Left lung (tissue), 10 donors: Measurements from ENCODE around the gene LIMK2. TPM values are rescaled to one million over a fixed set of nuclear protein-coding genes. Genes with fewer than 3 reads are reported as not detected.
"Not testable (repeated sequence)": the region's sequence is repeated elsewhere in the genome, so short reads cannot be mapped to it uniquely, and the experiment has no call there.

ENCODE experiments used
- ATAC-seq: fragments of 200-7000 bp; cut with Tn5 transposase; one replicate; pipeline ENCODE4 v1.9.1; 2020; ENCODE audit warnings: moderate library complexity
- DNase-seq, 4 donors: peaks; one replicate each; pipeline ENCODE4 v3.0.0-alpha.2; 2013 to 2020
- H3K27ac ChIP-seq, 2 donors: fragments of 200-600 bp; sonication (generic) in 1 of 2; one replicate each; pipeline versions ENCODE4 v1.5.0 to v1.8.0; 2020 to 2021
- H3K27me3 ChIP-seq, 2 donors: fragments of 200-600 bp; sonication (generic) in 1 of 2; one replicate each; pipeline versions ENCODE4 v1.5.0 to v1.8.0; 2020 to 2021
- H3K36me3 ChIP-seq, 2 donors: fragments of 200-600 bp; sonication (generic) in 1 of 2; one replicate each; pipeline versions ENCODE4 v1.5.0 to v1.8.0; 2020 to 2021
- H3K4me1 ChIP-seq, 2 donors: fragments of 200-600 bp; one replicate each; pipeline ENCODE4 v1.8.0; 2021
- H3K4me3 ChIP-seq, 2 donors: fragments of 200-600 bp; sonication (generic) in 1 of 2; one replicate each; pipeline versions ENCODE4 v1.5.0 to v1.8.0; 2020 to 2021; ENCODE audit warnings: mild to moderate bottlenecking in 1 of 2
- H3K9me3 ChIP-seq, 2 donors: fragments of 200-600 bp; sonication (generic) in 1 of 2; one replicate each; pipeline versions ENCODE4 v1.5.0 to v1.8.0; 2020 to 2021
- CTCF ChIP-seq, 2 donors: fragments of 200-600 bp; sonication (generic) in 1 of 2; IDR thresholded peaks; one replicate each; pipeline versions ENCODE4 v1.5.0 to v1.8.0; 2021; ENCODE audit warnings: antibody characterized with exemption in 2 of 2
- intact Hi-C, 2 donors: fragments of 100-400 bp; cut with DNase I; formaldehyde crosslinking; loops; one replicate each; pipeline versions ENCODE4 v1.11.2 to v1.14.2; 2022
- polyA plus RNA-seq, 6 donors: library from polyadenylated mRNA; unstranded; fragments of 120-200 nt; gene quantifications; one replicate each; pipeline ENCODE4 v1.2.1, GENCODE V29; 2013; ENCODE audit not compliant: insufficient read length in 6 of 6
- total RNA-seq, 2 donors: library from RNA; stranded (reverse); fragmentation: NEBNext Ultra II Directional; extraction: Animal tissue kit (Norgen Biotek cat#: 25700); gene quantifications; one replicate each; pipeline ENCODE4 v1.2.1, GENCODE V29; 2021
- donor health status: DM: no; HTN: yes; CAD: no.
- donor health status: DM: no; HTN: no; CAD: no.

LIMK2 gene
- total and polyA plus RNA-seq, 8 donors, result 47.4 to 87.6 (median 53.6) TPM

- Histone ChIP-seq H3K4me3 (no peak overlapping the region), H3K36me3 (peaks cover 0 to 28% of the 10 kb centered on the region in 2 donors), H3K27ac (peak overlapping the region; percentile 53 to 78), H3K4me1 (peaks cover 22 to 86% of the 10 kb centered on the region in 2 donors), H3K9me3 (no peaks in the 10 kb centered on the region), H3K27me3 (no peaks in the 10 kb centered on the region)
- TF ChIP-seq CTCF (IDR thresholded peaks at IDR 0.05), result no peak
- ATAC-seq, result peak; percentile 56
- intact Hi-C loops, result no loop called here
- DNase-seq, result peak in 1 of 4 donors; percentile 56
Observed at GRCh38 chr22:31244046-31244942, 32.2 kb downstream of the LIMK2 start.

- no peak for ATAC-seq
- peaks cover 0 to 30% of the 10 kb centered on the region in 2 donors for H3K36me3 ChIP-seq
- intact Hi-C loops, result no loop called here
- no peak for TF ChIP-seq CTCF (IDR thresholded peaks at IDR 0.05)
- peaks cover 27 to 86% of the 10 kb centered on the region in 2 donors for H3K4me1 ChIP-seq
- no peaks in the 10 kb centered on the region for H3K9me3 ChIP-seq
- no peaks in the 10 kb centered on the region for H3K27me3 ChIP-seq
- peak overlapping the region; percentile 53 to 78 for H3K27ac ChIP-seq
- H3K4me3 ChIP-seq, result no peak overlapping the region
- no peak for DNase-seq
Observed at GRCh38 chr22:31244943-31245451, 32.9 kb downstream of the LIMK2 start.

- H3K9me3 ChIP-seq, H3K4me3 ChIP-seq, H3K27me3 ChIP-seq, ATAC-seq, H3K27ac ChIP-seq, DNase-seq, intact Hi-C loops: not testable (repeated sequence)
- Histone ChIP-seq H3K36me3 (peaks cover 0 to 30% of the 10 kb centered on the region in 2 donors), H3K4me1 (peaks cover 37 to 86% of the 10 kb centered on the region in 2 donors)
Observed at GRCh38 chr22:31245998-31246397, 33.9 kb downstream of the LIMK2 start.

GRCh38 chr22:31246687-31247086 lies 34.6 kb downstream of the LIMK2 start:
- TF ChIP-seq CTCF (IDR thresholded peaks at IDR 0.05), result no peak
- no peak overlapping the region for H3K4me3 ChIP-seq
- no peak for DNase-seq

GRCh38 chr22:31247726-31248125 lies 35.6 kb downstream of the LIMK2 start:
- TF ChIP-seq CTCF (IDR thresholded peaks at IDR 0.05), result no peak
- peak; percentile 30 for ATAC-seq
- Histone ChIP-seq H3K4me3 (peak overlapping the region; percentile 45 to 56), H3K27me3 (no peaks in the 10 kb centered on the region), H3K9me3 (no peaks in the 10 kb centered on the region), H3K36me3 (peaks cover 0 to 25% of the 10 kb centered on the region in 2 donors), H3K27ac (peak overlapping the region; percentile 8 to 56), H3K4me1 (peaks cover 39 to 77% of the 10 kb centered on the region in 2 donors)
- no peak for DNase-seq
- intact Hi-C loops, result no loop called here

More at GRCh38 chr22:31246687-31247086, 34.6 kb downstream of the LIMK2 start:
- ATAC-seq, result no peak
- peak overlapping the region in 1 of 2 donors; percentile 3 for H3K27ac ChIP-seq
- H3K9me3 ChIP-seq, result no peaks in the 10 kb centered on the region
- H3K4me1 ChIP-seq, result peaks cover 39 to 85% of the 10 kb centered on the region in 2 donors
- H3K36me3 ChIP-seq, result peaks cover 0 to 25% of the 10 kb centered on the region in 2 donors
- intact Hi-C loops, result no loop called here
- H3K27me3 ChIP-seq, result no peaks in the 10 kb centered on the region
